HG03575 (cell line): ENCODE results near the gene KCNMB1.

ENCODE experiments used
- ATAC-seq: cut with Tn5 transposase; IDR thresholded peaks from one replicate; pipeline ENCODE4 v1.9.1; 2021; ENCODE audit not compliant: unreplicated experiment, insufficient number of reproducible peaks, low FRiP score; ENCODE audit errors: extremely low read depth

Gene KCNMB1

GRCh38 chr5:170418736-170419135, 29.6 kb upstream of the KCNMB1 start:
- ATAC-seq, result no peak

GRCh38 chr5:170416526-170416925, 27.4 kb upstream of the KCNMB1 start:
- ATAC-seq, result no peak

DNA sequence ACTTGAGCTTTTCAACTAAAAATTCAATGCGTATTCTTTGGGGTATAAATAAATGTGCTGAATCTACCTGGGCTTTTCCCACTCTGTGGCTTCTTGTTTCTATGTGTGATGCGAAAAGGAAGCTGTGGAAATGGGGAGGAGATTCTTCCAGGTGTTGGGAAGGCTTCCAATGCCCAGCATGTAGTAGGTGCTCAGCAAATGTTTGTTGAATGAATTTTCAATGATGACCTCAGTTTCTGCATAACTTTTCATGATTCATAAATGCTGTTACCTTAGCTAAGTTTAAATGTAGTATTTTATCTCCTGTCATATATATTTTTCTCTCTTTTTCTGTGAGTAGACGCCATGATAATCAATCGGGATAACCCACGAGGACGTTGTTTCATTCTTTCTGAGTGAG, 25.6 kb upstream of the KCNMB1 start:
- ATAC-seq, result no peak

- ATAC-seq, result no peak
Measured at GRCh38 chr5:170413897-170414296, 24.7 kb upstream of the KCNMB1 start.

GRCh38 chr5:170411100-170411499, 21.9 kb upstream of the KCNMB1 start:
- ATAC-seq, result no peak

DNA sequence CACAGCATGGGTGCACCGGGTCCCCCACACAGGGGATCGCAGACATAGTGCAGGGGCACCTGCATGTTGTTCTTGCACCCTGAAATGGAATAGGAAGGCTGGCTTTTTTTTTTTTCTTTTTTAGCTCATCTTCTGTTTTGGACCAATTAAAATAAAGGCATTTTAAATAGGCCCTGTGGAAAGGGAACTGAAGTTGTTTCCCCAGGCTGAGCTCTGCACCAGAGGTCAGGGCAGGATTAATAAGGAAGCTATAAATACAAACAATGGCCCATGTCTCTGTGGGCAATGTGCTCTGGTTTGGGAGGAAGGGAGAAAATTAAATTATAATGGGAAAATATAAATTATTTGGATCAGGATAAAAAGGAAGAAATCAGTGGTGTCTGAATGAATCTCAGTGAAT, 21.2 kb upstream of the KCNMB1 start:
- no peak for ATAC-seq

DNA sequence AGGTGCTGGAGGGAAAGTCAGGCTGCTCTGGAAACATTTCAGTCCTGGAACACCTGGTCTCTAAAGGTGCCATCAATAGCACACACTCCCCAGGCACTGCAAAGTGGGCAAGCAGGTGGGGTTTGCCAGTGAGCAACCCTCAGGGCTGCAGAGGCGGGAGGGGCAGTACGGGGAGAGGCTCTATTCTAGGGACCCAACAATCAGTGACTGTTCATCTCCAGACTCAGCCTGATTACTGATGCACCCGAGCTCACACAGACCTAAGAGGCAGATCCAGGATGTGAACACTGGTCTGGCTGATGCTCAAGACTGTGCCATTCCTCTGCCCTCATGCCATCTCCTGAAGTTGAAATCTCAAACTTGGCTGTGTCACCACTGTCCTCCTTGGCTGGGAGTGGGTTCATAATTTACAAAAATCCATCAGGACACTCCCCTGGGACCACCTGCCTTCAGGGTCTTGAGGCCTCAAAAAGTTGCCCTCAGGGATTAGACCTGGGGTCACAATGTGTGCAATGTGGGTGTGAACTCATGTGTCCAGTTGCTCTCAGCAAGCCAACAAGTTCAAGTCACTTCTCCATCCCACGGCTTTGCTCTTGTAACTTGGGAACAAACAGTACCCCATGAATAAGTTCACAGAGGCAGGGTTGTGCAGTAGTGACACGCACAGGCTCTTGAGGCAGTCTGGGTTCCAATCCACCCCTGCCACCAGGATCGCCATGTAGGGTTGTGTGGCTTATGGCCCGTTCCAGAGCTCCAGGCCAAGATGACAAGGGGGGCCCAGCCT, 19.9 kb upstream of the KCNMB1 start:
- no peak for ATAC-seq

- no peak for ATAC-seq
Measured at GRCh38 chr5:170408226-170408625, 19.1 kb upstream of the KCNMB1 start.

- ATAC-seq, result no peak
Measured at GRCh38 chr5:170407062-170407461, 17.9 kb upstream of the KCNMB1 start.

DNA sequence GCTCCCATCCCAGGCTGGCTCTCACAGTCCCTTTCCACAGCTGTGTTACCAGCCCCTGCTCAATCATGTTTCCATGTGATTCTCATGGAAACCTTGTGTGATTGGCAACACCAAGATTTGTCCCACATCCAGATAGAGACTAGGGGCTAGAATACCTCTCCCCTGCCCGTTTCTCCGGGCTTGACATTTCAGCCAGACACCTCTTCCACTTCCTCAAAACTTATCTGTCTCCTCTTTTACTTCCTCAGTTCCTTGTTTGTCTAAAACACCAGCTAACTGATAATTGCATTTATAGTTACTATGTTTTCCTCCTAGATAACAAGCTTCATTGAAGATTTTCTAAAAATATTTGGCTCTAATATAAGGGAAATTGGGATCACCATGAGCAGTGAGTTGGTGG, 16.6 kb upstream of the KCNMB1 start:
- ATAC-seq, result no peak

DNA sequence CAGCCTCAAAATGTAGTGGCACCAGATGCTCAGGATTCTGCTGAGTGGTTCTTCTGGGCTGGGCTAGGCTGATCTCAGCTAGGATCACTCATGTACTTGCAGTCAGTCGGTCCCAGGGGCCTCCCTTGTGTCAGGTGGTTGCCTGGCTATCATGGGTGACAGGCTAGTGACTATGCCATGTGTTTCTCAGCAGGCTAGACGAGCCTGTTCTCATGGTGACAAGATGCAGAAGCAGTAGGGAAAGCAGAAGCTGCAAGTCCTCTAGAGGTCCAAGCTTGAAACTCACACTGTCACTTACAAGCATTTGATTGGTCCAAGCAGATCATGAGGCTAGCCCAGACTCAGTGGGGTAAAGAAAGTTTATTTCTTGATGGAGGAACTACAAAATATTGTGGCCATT, 15.2 kb upstream of the KCNMB1 start:
- ATAC-seq, result no peak

DNA sequence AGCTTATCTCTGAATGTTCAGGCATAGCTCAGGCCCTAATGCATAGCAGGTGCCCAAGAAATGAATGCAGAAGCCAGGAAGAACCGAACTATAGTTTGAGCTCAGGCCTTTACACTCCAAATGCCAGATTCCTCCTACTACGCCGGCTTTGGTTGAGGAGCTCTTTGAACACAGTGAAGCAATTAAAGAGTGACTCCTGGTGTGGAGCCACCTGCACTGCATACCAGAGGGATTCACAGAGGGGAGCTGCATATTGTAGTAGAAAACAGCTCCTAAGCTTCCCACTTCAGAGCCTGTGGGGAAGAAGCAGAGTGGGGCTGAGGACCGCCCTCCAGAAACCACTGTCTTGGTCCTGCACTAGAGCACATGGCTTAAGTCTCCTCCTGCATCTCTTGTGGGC, 14.5 kb upstream of the KCNMB1 start:
- no peak for ATAC-seq

DNA sequence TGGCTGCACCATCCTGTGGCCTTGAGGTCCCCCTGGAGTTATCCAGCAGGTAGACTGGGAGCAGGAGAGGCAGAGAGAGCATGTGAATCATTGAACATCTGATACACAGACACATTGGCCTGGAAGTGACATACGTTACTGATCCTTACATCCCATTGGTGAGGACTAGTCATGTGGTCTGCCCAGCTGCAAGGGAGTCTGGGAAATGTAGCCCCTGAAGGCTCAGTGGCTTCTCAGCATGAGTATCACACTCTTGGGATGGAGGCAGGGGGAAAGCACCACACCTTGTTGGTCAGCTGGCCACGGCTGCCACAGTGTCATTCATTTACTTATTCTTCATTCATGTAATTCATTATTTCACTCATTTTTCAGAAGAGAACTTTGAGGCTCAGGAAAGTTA, 13.3 kb upstream of the KCNMB1 start:
- ATAC-seq, result no peak

- ATAC-seq, result no peak
Measured at GRCh38 chr5:170397059-170397458, 7.9 kb upstream of the KCNMB1 start.

DNA sequence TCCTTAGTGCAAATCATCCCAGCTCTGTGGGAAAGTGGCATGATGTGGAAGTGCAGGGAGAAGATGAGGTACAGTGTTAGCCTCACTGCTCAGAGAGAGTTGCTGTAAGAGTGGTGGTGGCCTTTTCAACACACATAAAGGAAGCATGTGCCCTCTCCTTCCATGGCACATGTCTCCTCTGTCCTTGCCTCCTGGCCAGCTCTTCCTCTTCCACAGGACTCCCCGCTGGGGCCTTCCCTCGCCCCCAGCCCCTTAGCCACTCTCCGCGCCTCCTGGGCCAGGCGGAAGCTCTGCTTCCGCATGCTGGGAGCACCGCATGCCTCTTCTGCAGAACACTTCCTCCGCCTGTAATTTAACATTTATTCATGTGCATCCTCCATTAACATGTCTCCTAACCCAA, 4.8 kb upstream of the KCNMB1 start:
- ATAC-seq, result no peak

DNA sequence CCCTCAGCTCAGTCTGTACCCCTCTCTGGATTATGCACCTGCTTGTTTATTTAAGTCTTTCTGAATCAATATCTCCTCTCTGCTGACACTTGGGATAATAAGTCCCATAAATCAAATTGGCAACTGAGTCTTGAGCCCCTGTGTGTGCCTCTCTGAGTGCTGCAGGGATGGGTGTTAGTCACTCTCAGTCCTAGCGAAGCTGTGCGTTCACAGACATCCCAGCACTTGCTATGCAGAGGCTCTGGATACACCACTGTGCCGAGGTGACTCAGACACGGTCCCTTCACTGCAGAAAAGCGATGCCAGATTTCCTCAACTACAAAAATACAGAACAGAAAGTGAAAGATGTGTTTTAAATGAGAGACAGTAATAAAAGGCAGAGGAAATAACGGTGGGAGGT, 4.1 kb upstream of the KCNMB1 start:
- ATAC-seq, result no peak

GRCh38 chr5:170390472-170390871, 1.3 kb upstream of the KCNMB1 start:
- ATAC-seq, result no peak

DNA sequence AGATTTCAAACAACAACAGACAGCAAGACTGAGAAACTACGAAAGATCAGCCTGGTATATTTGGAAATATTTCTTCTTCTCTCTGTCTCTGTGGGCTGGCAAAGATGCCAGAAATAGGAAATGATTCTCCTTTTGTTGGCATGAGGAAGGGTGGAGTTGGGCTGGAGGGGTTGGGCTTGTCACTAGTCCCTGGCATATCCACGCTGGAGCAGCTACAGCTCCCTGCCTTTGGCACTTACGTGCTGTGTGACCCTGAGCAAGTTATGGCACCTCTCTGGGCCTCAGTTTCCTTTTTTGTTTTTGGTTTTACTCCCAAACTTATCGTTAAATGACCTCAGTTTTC, 354 bp upstream of the KCNMB1 start:
- ATAC-seq, result no peak

- ATAC-seq, result no peak
Measured at GRCh38 chr5:170387775-170388639, 1.2 kb downstream of the KCNMB1 start.

DNA sequence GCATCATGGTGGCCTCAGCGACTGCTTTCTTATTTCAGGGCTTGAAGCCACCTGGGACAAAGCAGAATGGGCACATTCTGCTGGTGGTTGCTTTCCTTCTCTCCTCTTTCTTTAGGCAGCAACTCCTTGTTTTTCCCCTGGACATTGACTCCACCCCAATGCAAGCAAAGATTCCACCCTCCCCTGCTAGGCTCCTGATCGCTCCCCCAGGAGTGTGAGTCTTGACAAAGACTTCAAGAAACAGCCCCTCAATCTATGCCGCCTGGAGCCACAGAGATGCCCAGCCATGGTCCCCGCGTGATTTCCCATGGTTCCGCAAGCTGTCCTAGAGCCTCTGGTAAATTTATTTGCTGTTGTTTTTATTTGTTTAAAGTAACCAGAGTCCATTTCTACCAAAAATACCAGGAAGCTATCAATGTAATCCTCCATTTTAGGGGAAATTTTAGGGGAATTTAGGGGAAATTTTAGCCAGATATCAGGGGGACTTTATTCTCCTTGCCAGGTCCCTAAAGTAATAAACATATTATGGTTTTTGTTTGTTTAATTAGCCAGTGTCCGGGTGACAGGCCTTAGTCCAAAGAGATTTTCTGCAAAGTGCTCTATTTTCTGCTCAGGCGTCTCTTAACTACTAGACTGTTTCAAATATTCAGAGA, 2.3 kb downstream of the KCNMB1 start:
- ATAC-seq, result no peak
